Transverse colon (tissue), 3 donors: ENCODE data around the gene BOD1.

Source experiments
- POLR2A ChIP-seq: fragments of 450-650 bp; IDR thresholded peaks from one replicate; pipeline ENCODE4 v1.6.1; 2016; ENCODE audit warnings: antibody characterized with exemption, mild to moderate bottlenecking, moderate library complexity
- TF ChIP-seq, protein P1 (sequence below), 5 experiments: fragments of 200-600 bp in 3 of 5; fragments of 450-650 bp in 2 of 5; sonication (generic) in 3 of 5; IDR thresholded peaks; 1 replicate in 2 of 5; 2 replicates in 3 of 5; pipeline ENCODE4 v1.5.1; 2016 to 2017; ENCODE audit warnings: antibody characterized with exemption in 5 of 5, inconsistent platforms in 3 of 5, mild to moderate bottlenecking in 2 of 5, moderate library complexity in 1 of 5

DNA sequence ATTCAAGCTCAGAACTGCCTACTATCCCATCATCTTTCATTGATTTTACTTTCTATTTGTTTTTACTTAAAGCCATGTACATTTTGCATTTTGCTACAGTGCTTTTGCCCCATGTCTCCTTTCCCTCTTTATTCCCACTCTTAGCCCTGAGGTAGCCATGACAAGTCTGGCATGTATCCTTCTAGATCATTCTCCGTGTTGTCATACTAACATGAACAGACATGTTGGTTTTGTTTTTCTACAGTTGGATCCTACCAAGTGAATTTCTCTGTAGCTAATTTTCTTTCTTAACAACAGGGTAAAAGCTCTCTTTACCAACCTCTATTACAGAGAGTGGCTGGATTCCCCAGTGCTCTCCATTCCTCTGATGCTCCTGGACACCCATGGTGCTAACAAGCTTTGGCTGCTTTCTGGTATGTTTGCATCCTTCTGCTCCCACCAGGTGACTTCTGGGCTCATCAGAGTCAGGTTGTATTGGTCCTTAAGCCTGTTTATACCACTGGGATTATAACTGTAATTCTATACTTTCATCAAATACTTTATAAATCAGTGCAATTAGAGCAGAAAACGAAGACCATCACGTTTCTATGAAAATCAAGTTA lies 38.8 kb upstream of the BOD1 start:
- TF ChIP-seq, protein P1, sequence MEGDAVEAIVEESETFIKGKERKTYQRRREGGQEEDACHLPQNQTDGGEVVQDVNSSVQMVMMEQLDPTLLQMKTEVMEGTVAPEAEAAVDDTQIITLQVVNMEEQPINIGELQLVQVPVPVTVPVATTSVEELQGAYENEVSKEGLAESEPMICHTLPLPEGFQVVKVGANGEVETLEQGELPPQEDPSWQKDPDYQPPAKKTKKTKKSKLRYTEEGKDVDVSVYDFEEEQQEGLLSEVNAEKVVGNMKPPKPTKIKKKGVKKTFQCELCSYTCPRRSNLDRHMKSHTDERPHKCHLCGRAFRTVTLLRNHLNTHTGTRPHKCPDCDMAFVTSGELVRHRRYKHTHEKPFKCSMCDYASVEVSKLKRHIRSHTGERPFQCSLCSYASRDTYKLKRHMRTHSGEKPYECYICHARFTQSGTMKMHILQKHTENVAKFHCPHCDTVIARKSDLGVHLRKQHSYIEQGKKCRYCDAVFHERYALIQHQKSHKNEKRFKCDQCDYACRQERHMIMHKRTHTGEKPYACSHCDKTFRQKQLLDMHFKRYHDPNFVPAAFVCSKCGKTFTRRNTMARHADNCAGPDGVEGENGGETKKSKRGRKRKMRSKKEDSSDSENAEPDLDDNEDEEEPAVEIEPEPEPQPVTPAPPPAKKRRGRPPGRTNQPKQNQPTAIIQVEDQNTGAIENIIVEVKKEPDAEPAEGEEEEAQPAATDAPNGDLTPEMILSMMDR (IDR thresholded peaks at IDR 0.05), result no peak
- no peak for TF ChIP-seq POLR2A
